H1 (cell line): ENCODE data around the gene OR2L8. TPM values are rescaled to one million over a fixed set of nuclear protein-coding genes. Genes with fewer than 3 reads are reported as not detected.

ENCODE experiments used
- SUZ12 ChIP-seq: fragments of 200-600 bp; sonication (generic); IDR thresholded peaks from 2 replicates; pipeline ENCODE4 v1.6.1; 2012; ENCODE audit warnings: mild to moderate bottlenecking, inconsistent platforms, low read length, moderate library complexity, mixed read lengths
- polyA plus RNA-seq, 7 experiments: library from polyadenylated mRNA; depleted of rRNA in 3 of 7; stranded (reverse) in 5 of 7; unstranded in 2 of 7; fragments of >200 nt in 5 of 7; fragments of 200-250 nt in 2 of 7; gene quantifications; 1 replicate in 5 of 7; 2 replicates in 1 of 7; 4 replicates in 1 of 7; pipeline versions ENCODE4 v1.2.1 to v1.2.3, GENCODE V29; 2011 to 2013; ENCODE audit warnings: missing spikeins in 2 of 7, mixed read lengths in 2 of 7
- total RNA-seq: library from RNA; stranded (reverse); fragmentation: NEBNext Ultra II Directional; extraction: Animal tissue kit (Norgen Biotek cat#: 25700); gene quantifications from 2 replicates; pipeline ENCODE4 v1.2.1, GENCODE V29; 2021

The OR2L8 gene
- total and polyA plus RNA-seq, 2 of the 8 experiments (the other 6 are each of a cell fraction or from before 2014, with no cell fraction given) = not detected

GRCh38 chr1:247933989-247934388 lies 14.7 kb upstream of the OR2L8 start (continued):
- TF ChIP-seq SUZ12 = no peak
- TF ChIP-seq, all 59 proteins: peak for 0
